Frontal cortex (tissue), 4 donors: ENCODE measurements around the gene IQUB. TPM values are rescaled to one million over a fixed set of nuclear protein-coding genes. Genes with fewer than 3 reads are reported as not detected.
A peak's percentile ranks its signal among the peaks of the same experiment; 100 is the strongest.

Source experiments
- DNase-seq, 2 donors: peaks; one replicate each; pipeline ENCODE4 v3.0.0; 2012; ENCODE audit warnings: low spot score in 2 of 2
- FAIRE-seq: peaks from 2 replicates; lab custom pipeline; 2012; peaks lifted over from hg19 to GRCh38; lab: Jason Lieb, UNC
- total RNA-seq: library from RNA; depleted of rRNA; stranded (reverse); fragments of >200 nt; gene quantifications from one replicate; pipeline ENCODE4 v1.2.3, GENCODE V29; 2014
- donor health status: control.
- donor health status: control.
- donor health status: control.

Gene IQUB
- 2.0 TPM for total RNA-seq

DNA sequence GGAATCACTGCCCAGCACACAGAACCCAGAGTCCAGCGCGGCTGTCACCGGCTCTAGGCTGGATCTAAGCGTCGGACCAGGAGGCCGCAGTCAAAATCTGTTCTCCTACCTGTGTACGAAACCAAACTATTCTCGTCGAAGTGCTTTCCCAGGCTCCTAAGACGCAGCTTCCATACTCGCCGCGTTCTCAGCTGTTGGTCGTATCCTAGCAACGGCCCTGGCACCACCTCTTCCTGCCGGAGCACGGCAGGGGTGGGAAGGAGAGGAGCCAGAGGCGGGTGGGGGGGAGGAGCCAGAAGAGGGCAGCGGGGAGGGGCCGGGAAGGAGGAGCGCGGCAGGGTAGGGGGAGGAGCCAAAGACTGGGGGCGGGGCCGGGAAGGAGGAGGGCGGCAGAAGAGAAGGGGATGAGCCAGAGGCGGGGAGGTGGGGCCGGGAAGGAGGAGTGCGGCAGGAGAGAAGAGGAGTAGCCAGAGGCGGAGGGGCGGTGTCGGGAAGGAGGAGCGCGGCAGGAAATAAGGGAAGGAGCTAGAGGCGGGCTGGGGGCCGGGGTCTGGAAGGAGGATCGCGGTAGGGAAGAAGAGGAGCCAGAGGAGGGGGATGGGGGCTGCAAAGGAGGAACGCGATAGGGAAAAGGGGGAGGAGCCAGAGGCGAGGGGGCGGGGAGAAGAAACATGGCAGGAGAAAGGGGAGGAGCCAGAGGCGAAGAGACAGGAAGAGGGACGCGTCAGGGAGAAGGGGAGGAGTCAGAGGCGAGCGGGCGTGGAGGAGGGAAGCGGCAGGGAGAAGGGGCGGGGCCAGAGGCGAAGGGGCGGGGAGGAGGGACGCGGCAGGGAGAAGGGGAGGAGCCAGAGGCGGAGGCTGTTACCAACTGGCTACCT lies at the start of gene IQUB:
Gene IQUB (minus strand): TSS at position 213 of the 878 bp plus-strand sequence. CDS start 22,255 bp downstream, outside the sequence.
- DNase-seq (peak; percentile 92 to 95), FAIRE-seq (no peak)

GRCh38 chr7:123583821-123584220 lies 49.4 kb upstream of the IQUB start:
- DNase-seq (no peak), FAIRE-seq (no peak)

DNA sequence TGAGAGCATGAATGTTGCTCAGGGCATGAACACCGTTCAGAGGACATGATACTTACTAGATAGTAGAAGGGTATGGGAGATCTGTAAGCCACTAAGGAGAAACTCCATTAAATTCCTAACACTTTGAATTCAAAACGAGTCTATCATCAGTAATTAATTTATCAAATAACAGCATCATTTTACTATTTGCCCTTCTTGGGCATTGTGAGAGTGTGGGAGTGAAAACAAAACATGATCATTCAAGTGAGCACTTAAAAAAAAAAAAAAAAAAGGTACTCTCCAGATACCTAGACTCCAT lies 46.7 kb upstream of the IQUB start:
- FAIRE-seq = no peak
- no peak for DNase-seq

DNA sequence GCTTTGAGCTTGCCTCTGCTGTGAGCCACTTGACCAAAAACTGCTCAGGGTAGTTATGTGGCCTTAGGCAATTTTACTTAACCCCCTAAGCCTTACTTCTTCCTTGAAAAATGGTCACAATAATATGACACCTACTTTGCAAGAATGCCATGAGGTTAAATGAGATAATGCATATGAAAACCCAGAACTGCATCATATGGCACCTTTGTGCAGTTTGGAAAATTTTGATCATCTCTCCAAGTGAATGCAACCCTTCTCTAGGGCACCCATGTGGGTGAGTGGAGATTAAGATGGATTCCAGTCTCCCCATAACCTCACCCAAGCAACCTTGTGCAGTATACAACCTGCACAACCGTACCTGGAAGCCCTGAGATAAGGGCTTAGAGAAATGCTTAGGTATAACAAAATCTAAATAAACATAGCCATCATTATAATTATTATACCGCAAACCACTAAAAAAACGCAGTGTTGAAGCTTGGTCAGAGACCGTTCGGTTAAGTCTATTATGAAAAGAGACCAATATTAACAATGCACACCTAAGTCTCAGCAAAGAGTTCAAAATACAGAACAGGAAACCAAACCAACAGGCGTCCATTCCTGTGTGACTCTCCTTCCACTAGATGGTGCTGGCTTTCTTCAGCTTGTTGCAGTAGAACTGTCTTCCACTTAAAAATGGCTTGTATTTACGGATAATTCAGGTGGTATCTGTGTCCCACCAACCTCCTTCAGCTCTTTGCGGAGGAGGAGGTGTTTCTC lies 46.2 kb upstream of the IQUB start:
- DNase-seq = no peak
- FAIRE-seq = no peak

DNA sequence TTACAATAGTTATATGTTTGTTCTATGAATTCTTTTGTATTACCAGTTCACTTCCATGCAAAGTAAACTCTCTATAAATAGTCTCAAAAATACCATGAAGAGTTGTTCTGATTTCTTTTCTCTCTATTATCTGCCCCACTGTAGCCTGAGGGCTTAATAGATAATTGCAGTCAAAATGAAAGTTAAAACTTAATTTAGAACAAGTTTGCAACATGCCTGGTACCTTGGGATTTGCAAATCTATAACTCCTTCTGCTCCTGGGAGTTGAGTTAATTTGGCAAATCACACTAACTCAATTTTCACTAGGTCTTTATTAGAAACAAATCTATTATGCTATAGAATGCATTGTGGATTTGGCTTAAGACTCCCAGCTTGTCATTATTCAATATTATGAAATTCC lies 45.0 kb upstream of the IQUB start:
- DNase-seq = no peak
- no peak for FAIRE-seq

DNA sequence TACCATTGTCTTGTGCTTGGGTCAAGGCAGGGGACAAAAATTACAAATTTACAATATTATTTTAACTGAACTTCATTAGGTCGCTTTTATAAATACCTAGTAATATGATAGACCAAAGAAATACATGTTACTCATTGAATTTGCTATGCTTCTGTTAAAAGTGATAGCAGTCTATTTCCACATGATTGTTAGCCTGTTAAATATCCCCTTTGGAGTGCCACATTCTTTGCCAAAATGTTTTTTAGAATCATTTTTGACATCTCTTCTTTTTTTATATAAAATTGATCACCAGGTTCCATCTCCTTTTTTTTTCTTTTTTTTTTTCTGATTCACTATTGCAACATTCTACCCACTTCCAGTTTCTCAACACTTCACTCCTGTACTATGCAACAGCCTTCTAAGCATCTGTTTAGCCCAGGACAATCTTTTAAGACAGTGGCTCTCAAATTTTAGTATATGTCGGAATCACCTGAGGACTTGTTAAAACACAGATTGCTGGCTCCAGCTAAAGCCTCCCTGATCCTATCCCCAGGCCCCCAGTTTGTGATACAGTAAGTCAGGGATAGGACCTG lies 39.6 kb upstream of the IQUB start:
- no peak for DNase-seq
- no peak for FAIRE-seq

DNA sequence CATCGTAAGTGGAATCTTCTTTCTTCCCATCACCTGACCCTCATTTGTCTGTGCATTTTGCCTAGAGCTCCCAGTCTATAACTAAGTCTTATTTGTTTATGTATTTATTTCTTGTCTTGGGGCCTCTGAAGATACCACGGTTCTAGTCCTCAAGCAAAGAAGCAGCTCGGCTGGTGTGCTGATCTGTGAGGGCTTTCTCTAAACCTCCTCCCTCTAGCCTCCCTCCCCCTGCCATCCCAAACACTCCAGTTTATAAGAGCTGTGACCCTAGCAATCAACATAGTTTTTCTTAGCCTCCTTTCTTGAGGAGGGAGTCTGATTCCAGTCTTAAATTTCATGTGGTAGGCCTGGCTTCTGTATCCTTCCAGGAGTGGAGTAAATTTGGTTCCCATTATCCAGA lies 38.9 kb upstream of the IQUB start:
- DNase-seq (no peak), FAIRE-seq (no peak)

DNA sequence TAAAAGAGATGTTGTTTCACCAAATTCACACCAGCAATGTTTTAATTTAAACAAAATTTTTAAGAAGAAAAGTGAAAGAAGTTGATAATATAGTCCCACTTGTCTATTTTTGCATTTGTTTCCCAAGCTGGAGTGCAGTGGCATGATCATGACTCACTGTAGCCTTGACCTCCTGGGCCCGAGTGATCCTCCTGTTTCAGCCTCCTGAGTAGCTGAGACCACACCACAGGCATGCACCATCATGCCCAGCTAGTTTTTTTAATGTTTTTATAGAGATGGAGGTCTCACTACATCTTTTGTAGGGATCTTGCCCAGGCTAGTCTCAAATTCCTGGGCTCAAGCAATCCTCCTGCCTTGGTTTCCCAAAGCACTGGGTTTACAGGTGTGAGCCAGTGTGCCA lies 37.3 kb upstream of the IQUB start:
- no peak for DNase-seq
- no peak for FAIRE-seq

DNA sequence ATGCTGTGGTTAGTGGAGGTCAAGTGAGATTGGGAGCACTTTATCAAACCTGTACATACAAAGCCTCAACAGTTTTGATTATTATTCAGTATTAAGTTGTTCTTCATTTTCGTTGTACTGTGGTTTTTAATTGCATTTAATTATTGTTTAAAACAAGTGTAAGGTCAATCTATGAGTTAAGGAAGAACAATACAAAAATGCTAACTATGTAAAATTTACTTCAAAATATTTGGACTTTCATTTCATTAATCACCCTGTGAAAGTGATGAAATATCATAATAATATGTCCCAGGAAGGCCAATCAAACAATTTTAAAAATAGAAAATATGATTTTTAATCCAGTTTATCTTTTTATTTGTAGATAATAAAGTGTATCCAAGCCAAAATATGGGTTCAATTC lies 36.8 kb upstream of the IQUB start:
- DNase-seq (no peak), FAIRE-seq (no peak)

DNA sequence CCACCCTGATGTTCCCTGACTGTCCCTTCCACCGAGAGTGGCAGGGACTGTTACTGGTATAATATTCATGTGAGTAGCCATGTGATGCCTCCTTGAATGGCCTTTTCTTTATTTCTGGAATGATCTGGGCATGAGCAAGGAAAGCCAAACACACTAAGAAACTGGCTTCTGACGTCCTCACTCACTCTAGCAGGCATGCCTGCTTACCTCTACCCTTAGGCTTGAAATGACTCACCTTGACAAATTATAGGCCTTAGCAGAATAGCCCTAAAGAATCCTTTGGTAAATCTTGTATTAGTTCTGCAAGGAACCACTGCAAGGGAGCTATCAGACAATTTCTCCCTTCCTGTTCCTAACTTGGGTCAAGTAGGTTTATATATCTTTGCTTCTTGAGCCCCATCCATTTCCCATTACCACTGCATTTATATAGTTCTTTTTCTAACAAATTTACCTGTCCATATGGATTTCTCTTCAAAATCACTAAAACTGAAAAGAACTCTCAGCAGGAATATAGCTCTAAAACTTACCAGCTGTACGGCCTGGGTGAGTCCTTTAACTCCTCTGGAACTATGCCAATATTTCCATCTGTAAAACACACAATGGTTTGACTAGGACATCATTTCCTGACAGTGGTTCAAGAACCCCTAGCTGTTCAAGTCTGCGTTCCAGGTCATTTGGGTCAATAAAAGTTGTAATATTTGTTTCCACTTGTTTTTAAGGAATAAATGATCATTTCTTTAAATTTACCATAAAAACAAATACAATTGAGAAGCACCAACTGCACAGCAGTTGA lies 36.2 kb upstream of the IQUB start:
- FAIRE-seq = no peak

GRCh38 chr7:123569352-123570010 lies 35.1 kb upstream of the IQUB start:
- FAIRE-seq (no peak), DNase-seq (no peak)

More for the DNA sequence above, 36.2 kb upstream of the IQUB start:
- no peak for DNase-seq

GRCh38 chr7:123562121-123562520 lies 27.7 kb upstream of the IQUB start:
- no peak for FAIRE-seq

DNA sequence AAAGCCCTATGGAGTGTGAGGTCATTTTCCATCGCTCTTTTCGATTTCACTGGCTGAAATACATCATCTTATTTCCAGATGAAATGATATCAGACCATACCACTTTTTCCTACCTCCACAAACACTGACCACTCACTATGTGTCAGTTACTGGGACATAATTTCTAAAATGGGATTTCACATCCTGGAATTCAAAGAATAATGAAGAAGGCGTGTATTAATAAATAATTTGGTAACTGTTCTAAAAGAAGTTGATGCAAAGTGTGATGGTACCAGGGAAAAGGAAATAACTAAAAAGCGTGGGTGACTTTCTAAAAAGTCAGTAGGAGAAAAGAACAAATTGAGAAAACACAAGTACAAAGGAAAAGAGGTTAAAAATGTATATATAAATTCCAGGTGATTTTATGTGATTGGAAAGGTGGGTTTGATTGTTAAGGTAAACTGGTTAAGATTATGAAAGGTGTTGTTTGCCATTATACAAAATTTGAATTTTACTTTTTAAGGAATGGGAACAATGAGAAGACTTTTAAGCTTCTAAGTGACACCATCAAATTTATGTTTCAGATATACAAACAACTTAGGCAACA lies 24.0 kb upstream of the IQUB start:
- no peak for DNase-seq
- no peak for FAIRE-seq

More at GRCh38 chr7:123562121-123562520, 27.7 kb upstream of the IQUB start:
- no peak for DNase-seq

- FAIRE-seq (peak; percentile 91), DNase-seq (peak; percentile 73 to 77)
Observed at GRCh38 chr7:123557398-123558288, 23.2 kb upstream of the IQUB start, which contains the start of gene NDUFA5. TSS of gene NDUFA5 (minus strand) at chr7:123557818. CDS start at chr7:123557795, 23 bp downstream.

GRCh38 chr7:123557016-123557397 lies 22.6 kb upstream of the IQUB start:
- no peak for FAIRE-seq
- DNase-seq = no peak

GRCh38 chr7:123555484-123555883 lies 21.1 kb upstream of the IQUB start:
- DNase-seq = no peak
- FAIRE-seq = no peak

DNA sequence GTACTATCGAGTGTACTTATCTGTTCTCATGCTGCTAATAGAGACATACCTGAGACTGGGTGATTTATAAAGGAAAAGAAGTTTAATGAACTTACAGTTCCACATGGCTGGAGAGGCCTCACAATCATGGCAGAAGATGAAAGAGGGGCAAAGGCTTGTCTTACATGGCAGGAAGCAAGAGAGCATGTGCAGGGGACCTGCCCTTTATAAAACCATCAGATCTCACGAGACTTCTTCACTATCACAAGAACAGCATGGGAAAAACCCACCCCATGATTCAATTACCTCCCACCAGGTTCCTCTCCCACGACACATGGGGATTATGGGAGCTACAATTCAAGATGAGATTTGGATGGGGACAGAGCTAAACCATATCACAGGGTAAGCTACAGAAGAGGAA lies 18.8 kb upstream of the IQUB start:
- FAIRE-seq (no peak), DNase-seq (no peak)

DNA sequence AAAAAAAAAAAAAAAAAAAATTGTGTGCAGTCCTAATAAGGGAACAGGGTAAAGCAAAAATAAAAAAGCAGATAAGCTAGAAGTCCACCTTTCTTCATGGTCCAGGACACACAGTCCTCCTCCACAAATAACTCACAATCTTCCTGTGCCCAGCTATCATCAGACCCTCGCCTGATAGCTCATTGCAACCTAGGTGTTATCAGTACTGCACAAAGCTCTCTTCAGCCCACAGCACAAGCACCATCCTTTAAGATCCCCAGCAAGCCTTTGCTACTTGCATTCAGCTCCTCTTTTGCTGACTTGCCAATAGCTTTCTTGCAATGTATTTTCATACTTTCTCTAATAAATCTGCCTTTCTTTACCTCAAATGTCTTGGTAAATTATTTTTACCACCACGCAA lies 18.2 kb upstream of the IQUB start:
- no peak for FAIRE-seq
- DNase-seq = no peak
